HUES64 (cell line): Measurements from ENCODE around the gene MVB12B.

Experiments used
- H3K27ac ChIP-seq: 2 replicates; pipeline ENCODE4 v1.7.0; 2013; ENCODE audit warnings: low read depth, low read length, inconsistent platforms
- H3K27me3 ChIP-seq: 2 replicates; pipeline ENCODE4 v1.6.1; 2013; ENCODE audit warnings: mild to moderate bottlenecking, low read length; ENCODE audit not compliant: insufficient read depth
- H3K36me3 ChIP-seq: 2 replicates; pipeline ENCODE4 v1.6.1; 2013; ENCODE audit warnings: mild to moderate bottlenecking, low read length; ENCODE audit not compliant: insufficient read depth
- H3K4me1 ChIP-seq: 2 replicates; pipeline ENCODE4 v1.6.1; 2013; ENCODE audit warnings: mild to moderate bottlenecking, low read length, moderate library complexity; ENCODE audit not compliant: insufficient read depth
- H3K4me3 ChIP-seq: 2 replicates; pipeline ENCODE4 v1.5.1; 2013; ENCODE audit warnings: mild to moderate bottlenecking, low read length, moderate library complexity
- H3K9ac ChIP-seq: 2 replicates; pipeline ENCODE4 v1.6.1; 2013; ENCODE audit warnings: mild to moderate bottlenecking, low read depth, low read length
- H3K9me3 ChIP-seq: 2 replicates; pipeline ENCODE4 v1.6.1; 2013; ENCODE audit warnings: low read depth, low read length; ENCODE audit not compliant: insufficient read depth
- WGBS: fragments of 150-250, 120-280 bp; methylation state at CpG from one replicate; pipeline ENCODE4 v1.1.7; 2013; ENCODE audit warnings: missing lambda C conversion rate; 5-methylcytosine and 5-hydroxymethylcytosine counted together

Gene MVB12B

GRCh38 chr9:126504977-126505455 lies 178.4 kb downstream of the MVB12B start:
- H3K36me3 ChIP-seq: no peaks in the 10 kb centered on the region

GRCh38 chr9:126505697-126506346 lies 179.2 kb downstream of the MVB12B start:
- Histone ChIP-seq H3K4me3 (no peak overlapping the region), H3K4me1 (no peaks in the 10 kb centered on the region; the same call in 1 of the 2 replicates), H3K9ac (no peak overlapping the region), H3K9me3 (no peaks in the 10 kb centered on the region), H3K27me3 (no peaks in the 10 kb centered on the region), H3K27ac (no peak overlapping the region), H3K36me3 (no peaks in the 10 kb centered on the region)
- WGBS: 85% methylated on average over 11 of the region's 11 CpGs

More at GRCh38 chr9:126504977-126505455, 178.4 kb downstream of the MVB12B start:
- Histone ChIP-seq H3K27ac (no peak overlapping the region), H3K4me1 (no peaks in the 10 kb centered on the region; the same call in 1 of the 2 replicates), H3K9me3 (no peaks in the 10 kb centered on the region), H3K4me3 (no peak overlapping the region), H3K27me3 (peaks cover 8% of the 10 kb centered on the region), H3K9ac (no peak overlapping the region)
- 91% methylated on average over 11 of the region's 11 CpGs for WGBS

DNA sequence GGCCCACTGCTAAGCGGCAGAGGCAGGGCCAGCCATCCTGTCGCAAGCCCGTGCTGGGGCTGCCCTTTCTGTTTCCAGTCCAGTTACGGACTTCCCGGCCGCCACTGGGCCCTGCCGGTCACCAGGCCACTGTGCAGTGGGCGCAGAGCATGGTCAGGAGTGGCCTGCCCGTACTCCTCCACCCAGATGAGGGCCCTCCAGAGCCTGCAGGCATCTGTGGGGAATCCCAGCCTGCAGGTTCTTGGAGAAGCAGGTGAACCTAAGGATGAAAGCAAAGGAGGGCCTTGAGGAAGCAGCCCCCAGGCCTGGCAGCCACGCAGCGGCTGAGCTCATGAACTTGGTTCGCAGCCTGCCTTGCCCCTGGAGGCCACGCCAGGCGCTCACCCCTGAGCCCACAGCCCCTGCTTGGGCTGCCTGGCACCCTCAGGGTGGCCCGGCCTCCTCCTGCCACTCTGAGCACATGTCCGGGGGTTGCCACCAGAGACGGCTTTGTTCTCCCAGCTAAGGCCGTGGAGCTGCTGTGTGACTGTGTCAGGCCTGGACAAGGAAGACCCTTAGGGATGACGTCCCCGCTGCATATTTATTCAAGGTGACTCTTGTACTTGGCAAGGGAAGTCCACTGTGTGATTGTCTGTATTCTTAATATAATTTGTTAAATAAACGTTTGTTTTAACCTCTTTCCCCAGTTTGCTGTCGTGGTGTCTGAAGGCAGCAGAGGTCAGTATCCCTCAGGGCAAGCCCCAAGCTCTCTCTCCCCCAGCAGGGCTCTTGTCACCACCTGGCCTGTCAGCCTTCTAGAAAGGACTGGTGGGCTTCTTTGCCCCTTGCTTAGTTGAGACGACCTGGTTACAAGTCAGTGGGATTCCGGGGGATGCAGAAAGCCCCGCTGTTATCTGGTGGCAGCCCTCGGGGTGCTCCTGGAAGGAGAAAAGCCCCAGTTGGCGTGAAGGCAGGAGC lies 180.0 kb downstream of the MVB12B start:
- Histone ChIP-seq H3K36me3 (no peaks in the 10 kb centered on the region), H3K27me3 (no peaks in the 10 kb centered on the region), H3K9me3 (no peaks in the 10 kb centered on the region), H3K4me1 (no peaks in the 10 kb centered on the region), H3K9ac (no peak overlapping the region), H3K4me3 (no peak overlapping the region), H3K27ac (no peak overlapping the region)
- WGBS: 88% methylated on average over 27 of the region's 27 CpGs

- Histone ChIP-seq H3K27ac (no peak overlapping the region), H3K36me3 (no peaks in the 10 kb centered on the region), H3K9ac (no peak overlapping the region), H3K9me3 (no peaks in the 10 kb centered on the region), H3K27me3 (no peaks in the 10 kb centered on the region), H3K4me1 (no peaks in the 10 kb centered on the region), H3K4me3 (no peak overlapping the region)
- 91% methylated on average over 26 of the region's 26 CpGs for WGBS
Observed at GRCh38 chr9:126507318-126508109, 180.9 kb downstream of the MVB12B start.

- no peak overlapping the region for H3K4me3 ChIP-seq
- 88% methylated on average over 12 of the region's 12 CpGs for WGBS
- no peaks in the 10 kb centered on the region for H3K4me1 ChIP-seq
- H3K27ac ChIP-seq: no peak overlapping the region
- H3K9ac ChIP-seq: no peak overlapping the region
- no peaks in the 10 kb centered on the region for H3K27me3 ChIP-seq
- H3K9me3 ChIP-seq: no peaks in the 10 kb centered on the region
- no peaks in the 10 kb centered on the region for H3K36me3 ChIP-seq
Observed at GRCh38 chr9:126508171-126508591, 181.6 kb downstream of the MVB12B start.

DNA sequence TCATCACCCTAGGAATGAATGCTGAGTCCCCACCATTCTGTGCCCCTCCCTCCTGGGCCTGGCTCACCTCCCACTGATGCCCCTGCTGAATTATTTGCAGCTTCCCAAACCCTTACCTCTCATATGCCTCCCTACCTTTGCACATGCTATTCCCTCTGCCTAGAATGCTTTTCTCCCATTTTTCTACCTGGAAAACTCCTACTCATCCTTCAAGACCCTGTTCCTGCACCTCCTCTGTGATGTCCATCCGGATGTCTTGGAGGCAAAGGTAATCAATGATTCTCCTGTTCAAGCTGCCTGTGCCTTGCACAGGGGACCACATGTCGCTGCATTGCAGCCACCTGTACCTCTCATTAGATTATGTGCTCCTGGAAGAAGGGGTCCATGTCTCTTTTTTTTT lies 182.3 kb downstream of the MVB12B start:
- H3K9ac ChIP-seq: no peak overlapping the region
- WGBS: 88% methylated on average over 2 of the region's 2 CpGs
- H3K9me3 ChIP-seq: no peaks in the 10 kb centered on the region
- H3K36me3 ChIP-seq: no peaks in the 10 kb centered on the region
- peaks cover 7% of the 10 kb centered on the region for H3K4me1 ChIP-seq
- H3K4me3 ChIP-seq: no peak overlapping the region
- no peak overlapping the region for H3K27ac ChIP-seq
- no peaks in the 10 kb centered on the region for H3K27me3 ChIP-seq

DNA sequence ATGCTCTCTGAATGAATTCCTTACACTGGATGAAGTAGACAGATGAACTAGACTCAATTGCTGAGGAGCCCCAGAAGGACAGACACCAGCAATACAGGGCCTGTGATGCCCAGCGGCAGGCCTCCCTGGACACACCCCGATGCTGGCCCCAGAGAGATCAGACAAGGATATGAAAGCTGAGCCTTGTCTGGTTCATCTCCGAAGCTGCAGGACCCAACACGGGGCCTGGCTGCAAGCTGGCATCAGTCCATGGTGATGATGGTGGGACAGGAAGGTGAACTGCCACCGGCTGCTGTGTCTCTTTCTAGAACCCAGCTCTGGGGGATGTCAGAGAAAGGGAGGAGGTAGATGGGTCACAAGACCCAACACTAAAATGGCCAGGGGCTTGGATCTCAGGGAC lies 183.1 kb downstream of the MVB12B start:
- Histone ChIP-seq H3K36me3 (no peaks in the 10 kb centered on the region), H3K4me1 (peaks cover 9% of the 10 kb centered on the region), H3K4me3 (no peak overlapping the region), H3K27ac (no peak overlapping the region), H3K9me3 (no peaks in the 10 kb centered on the region), H3K9ac (no peak overlapping the region), H3K27me3 (peaks cover 4% of the 10 kb centered on the region)
- WGBS: 93% methylated on average over 5 of the region's 5 CpGs

GRCh38 chr9:126510564-126510963 lies 183.9 kb downstream of the MVB12B start:
- Histone ChIP-seq H3K4me1 (peaks cover 9% of the 10 kb centered on the region), H3K4me3 (no peak overlapping the region), H3K9ac (no peak overlapping the region), H3K27me3 (peaks cover 11% of the 10 kb centered on the region), H3K27ac (no peak overlapping the region), H3K36me3 (no peaks in the 10 kb centered on the region), H3K9me3 (no peaks in the 10 kb centered on the region)
- 62% methylated on average over 6 of the region's 6 CpGs for WGBS

GRCh38 chr9:126511411-126511810 lies 184.8 kb downstream of the MVB12B start:
- Histone ChIP-seq H3K4me3 (no peak overlapping the region), H3K36me3 (no peaks in the 10 kb centered on the region), H3K4me1 (peaks cover 9% of the 10 kb centered on the region), H3K9ac (no peak overlapping the region), H3K27ac (no peak overlapping the region), H3K9me3 (no peaks in the 10 kb centered on the region), H3K27me3 (peaks cover 18% of the 10 kb centered on the region)

DNA sequence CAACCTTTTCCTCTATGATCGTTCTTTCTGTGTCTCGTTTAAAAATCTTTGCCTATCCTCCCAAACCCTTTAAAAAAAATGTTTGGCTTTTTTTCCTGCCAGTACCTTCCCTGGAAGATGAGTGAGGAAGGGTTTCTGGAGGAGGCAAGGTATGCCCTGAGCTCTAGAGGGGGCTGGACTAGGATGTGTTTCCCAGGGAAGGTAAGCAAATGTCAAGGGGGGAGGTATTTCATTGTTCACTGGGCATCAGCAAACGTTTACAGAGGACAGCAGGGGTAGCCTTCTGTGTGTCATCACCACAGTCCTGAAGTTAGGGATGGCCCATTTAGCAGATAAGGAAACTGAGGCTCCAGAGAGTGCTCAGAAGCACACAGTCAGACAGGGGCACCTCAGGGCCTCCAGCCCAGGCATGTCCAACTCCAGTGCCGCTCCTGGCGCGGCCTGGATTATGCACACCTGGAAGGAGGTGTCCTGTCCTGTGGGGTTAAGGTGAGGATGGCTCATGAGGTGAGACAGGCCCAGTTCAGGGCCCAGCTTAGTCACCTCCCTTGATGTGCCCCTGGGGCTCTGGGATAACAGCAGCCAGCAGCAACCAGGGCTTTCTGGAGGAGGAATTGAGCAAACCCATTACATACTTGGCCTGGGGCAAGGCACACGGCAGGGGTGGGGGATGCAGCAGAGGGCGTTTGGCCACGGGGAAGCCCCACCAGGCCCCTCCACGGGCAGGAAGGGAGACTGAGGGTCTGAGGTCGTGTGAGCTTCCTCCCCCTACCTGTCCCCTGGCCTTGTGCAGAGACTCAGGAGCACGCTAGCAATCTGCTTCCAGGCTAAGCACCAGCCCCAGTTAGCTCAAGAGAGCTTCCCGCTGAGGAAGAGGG lies 186.8 kb downstream of the MVB12B start:
- no peak overlapping the region for H3K27ac ChIP-seq
- H3K9me3 ChIP-seq: no peaks in the 10 kb centered on the region
- WGBS: 46% methylated on average over 13 of the region's 13 CpGs
- H3K4me3 ChIP-seq: peak overlapping the region; percentile 37; the same call in 1 of the 2 replicates
- peak overlapping the region; percentile 21; the same call in 1 of the 2 replicates for H3K9ac ChIP-seq
- H3K27me3 ChIP-seq: peaks cover 38% of the 10 kb centered on the region
- no peaks in the 10 kb centered on the region for H3K36me3 ChIP-seq
- H3K4me1 ChIP-seq: peaks cover 23% of the 10 kb centered on the region
